GM12878 (cell line): Measurements from ENCODE around the gene ECSIT. TPM values are rescaled to one million over a fixed set of nuclear protein-coding genes. Genes with fewer than 3 reads are reported as not detected.

Experiments used
- BACH1 ChIP-seq: fragments of 450-650 bp; IDR thresholded peaks from 2 replicates; pipeline ENCODE4 v1.6.1; 2017; ENCODE audit warnings: mild to moderate bottlenecking, borderline replicate concordance
- CHD2 ChIP-seq: IDR thresholded peaks from 2 replicates; pipeline ENCODE4 v1.6.1; 2011; ENCODE audit warnings: low read depth, low read length, improper control_type of control experiment, borderline replicate concordance
- CHD4 ChIP-seq: fragments of 200-600 bp; sonication (generic); IDR thresholded peaks from 2 replicates; pipeline ENCODE4 v1.6.1; 2016; ENCODE audit warnings: mild to moderate bottlenecking
- IKZF1 ChIP-seq: fragments of 450-650 bp; conservative IDR thresholded peaks from 2 replicates; pipeline ENCODE4 v1.6.1; 2017; ENCODE audit warnings: antibody characterized with exemption, mild to moderate bottlenecking
- IKZF2 ChIP-seq, 2 experiments: fragments of 450-650 bp; IDR thresholded peaks; 2 replicates each; pipeline ENCODE4 v1.6.1; 2017; ENCODE audit warnings: mild to moderate bottlenecking in 2 of 2, moderate library complexity in 2 of 2
- MTA3 ChIP-seq: IDR thresholded peaks from 2 replicates; pipeline ENCODE4 v1.6.1; 2012; ENCODE audit warnings: low read length, inconsistent platforms, borderline replicate concordance
- NR2C2 ChIP-seq: IDR thresholded peaks from 2 replicates; pipeline ENCODE4 v1.6.1; 2011; ENCODE audit warnings: borderline replicate concordance, low read depth; ENCODE audit not compliant: control insufficient read depth, insufficient read length
- SMC3 ChIP-seq: IDR thresholded peaks from 2 replicates; pipeline ENCODE4 v1.6.1; 2011; ENCODE audit warnings: low read length, improper control_type of control experiment, borderline replicate concordance
- SUZ12 ChIP-seq: fragments of 200-600 bp; sonication (generic); IDR thresholded peaks from one replicate; pipeline ENCODE4 v1.6.1; 2018; ENCODE audit warnings: antibody characterized with exemption, mild to moderate bottlenecking; ENCODE audit not compliant: unreplicated experiment
- ZNF274 ChIP-seq: IDR thresholded peaks from one replicate; pipeline ENCODE4 v1.8.0; 2011; ENCODE audit not compliant: insufficient read length, insufficient read depth
- ZNF622 ChIP-seq: fragments of 450-650 bp; IDR thresholded peaks from 2 replicates; pipeline ENCODE4 v1.6.1; 2017; ENCODE audit warnings: mild to moderate bottlenecking, inconsistent platforms
- ZSCAN29 ChIP-seq: fragments of 450-650 bp; IDR thresholded peaks from 2 replicates; pipeline ENCODE4 v1.6.1; 2017; ENCODE audit warnings: mild to moderate bottlenecking, moderate library complexity
- polyA plus RNA-seq, 11 experiments: library from polyadenylated mRNA; depleted of rRNA in 4 of 11; unstranded in 6 of 11; stranded (reverse) in 5 of 11; fragments of >200 nt; fragmentation: Nextera tagmentation in 4 of 11; fragmentation: Illumina TruSeq in 1 of 11; extraction: Ambion mirVana in 4 of 11; extraction: Trizol in 1 of 11; gene quantifications; 1 replicate in 1 of 11; 2 replicates in 10 of 11; pipeline versions ENCODE4 v1.2.1 to v1.2.3, GENCODE V29; 2011 to 2016; ENCODE audit warnings: inconsistent platforms in 2 of 11, missing spikeins in 2 of 11, low read depth in 1 of 11
- total RNA-seq, 4 experiments: library from RNA; depleted of rRNA in 3 of 4; stranded (reverse); fragments of >200 nt in 3 of 4; fragmentation: Illumina TruSeq in 1 of 4; extraction: Trizol in 1 of 4; gene quantifications; 2 replicates each; pipeline versions ENCODE4 v1.2.1 to v1.2.3, GENCODE V29; 2013 to 2021
- TF ChIP-seq, protein P1 (sequence below): fragments of 450-650 bp; IDR thresholded peaks from 2 replicates; pipeline ENCODE4 v1.6.1; 2017; ENCODE audit warnings: mild to moderate bottlenecking, moderate library complexity
- TF ChIP-seq, protein P2 (sequence below): IDR thresholded peaks from 2 replicates; pipeline ENCODE4 v1.6.1; 2012; ENCODE audit warnings: low read length, inconsistent platforms
- TF ChIP-seq, protein P3 (sequence below): fragments of 450-650 bp; IDR thresholded peaks from 2 replicates; pipeline ENCODE4 v1.6.1; 2016; ENCODE audit warnings: mild to moderate bottlenecking
- TF ChIP-seq, protein P4 (sequence below): fragments of 450-650 bp; IDR thresholded peaks from 2 replicates; pipeline ENCODE4 v1.6.1; 2017; ENCODE audit warnings: low read depth, mild to moderate bottlenecking, moderate library complexity
- TF ChIP-seq, protein P5 (sequence below): fragments of 450-650 bp; IDR thresholded peaks from 2 replicates; pipeline ENCODE4 v1.6.1; 2017; ENCODE audit warnings: borderline replicate concordance
- TF ChIP-seq, protein P6 (sequence below): fragments of 450-650 bp; IDR thresholded peaks from 2 replicates; pipeline ENCODE4 v1.6.1; 2017; ENCODE audit warnings: mild to moderate bottlenecking, low read depth, inconsistent platforms; ENCODE audit not compliant: poor library complexity, severe bottlenecking

The ECSIT gene
- total and polyA plus RNA-seq, 10 of the 15 experiments (the other 5 are each of a cell fraction or from before 2014, with no cell fraction given), result 1.0 to 59.6 (median 41.3) TPM

DNA sequence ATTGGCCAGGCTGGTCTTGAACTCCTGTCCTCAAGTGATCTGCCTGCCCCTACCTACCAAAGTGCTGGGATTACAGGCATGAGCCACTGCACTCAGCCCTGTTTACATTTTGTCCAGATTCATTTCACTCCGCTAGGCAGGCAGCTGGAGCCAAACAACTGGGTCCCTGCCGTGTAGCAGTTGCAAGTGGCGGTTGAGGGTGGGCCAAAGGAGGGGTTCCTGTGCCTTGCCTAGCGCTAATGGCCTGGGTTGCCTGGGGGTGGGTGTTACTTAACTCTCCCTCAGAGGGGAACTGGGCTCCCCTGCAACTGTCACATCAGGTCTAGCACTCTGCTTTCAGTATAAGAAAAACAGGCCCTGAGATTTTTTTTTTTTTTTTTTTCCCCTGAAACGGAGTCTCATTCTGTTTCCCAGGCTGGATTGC lies 41.1 kb upstream of the ECSIT start (continued):
- TF ChIP-seq, protein P1, sequence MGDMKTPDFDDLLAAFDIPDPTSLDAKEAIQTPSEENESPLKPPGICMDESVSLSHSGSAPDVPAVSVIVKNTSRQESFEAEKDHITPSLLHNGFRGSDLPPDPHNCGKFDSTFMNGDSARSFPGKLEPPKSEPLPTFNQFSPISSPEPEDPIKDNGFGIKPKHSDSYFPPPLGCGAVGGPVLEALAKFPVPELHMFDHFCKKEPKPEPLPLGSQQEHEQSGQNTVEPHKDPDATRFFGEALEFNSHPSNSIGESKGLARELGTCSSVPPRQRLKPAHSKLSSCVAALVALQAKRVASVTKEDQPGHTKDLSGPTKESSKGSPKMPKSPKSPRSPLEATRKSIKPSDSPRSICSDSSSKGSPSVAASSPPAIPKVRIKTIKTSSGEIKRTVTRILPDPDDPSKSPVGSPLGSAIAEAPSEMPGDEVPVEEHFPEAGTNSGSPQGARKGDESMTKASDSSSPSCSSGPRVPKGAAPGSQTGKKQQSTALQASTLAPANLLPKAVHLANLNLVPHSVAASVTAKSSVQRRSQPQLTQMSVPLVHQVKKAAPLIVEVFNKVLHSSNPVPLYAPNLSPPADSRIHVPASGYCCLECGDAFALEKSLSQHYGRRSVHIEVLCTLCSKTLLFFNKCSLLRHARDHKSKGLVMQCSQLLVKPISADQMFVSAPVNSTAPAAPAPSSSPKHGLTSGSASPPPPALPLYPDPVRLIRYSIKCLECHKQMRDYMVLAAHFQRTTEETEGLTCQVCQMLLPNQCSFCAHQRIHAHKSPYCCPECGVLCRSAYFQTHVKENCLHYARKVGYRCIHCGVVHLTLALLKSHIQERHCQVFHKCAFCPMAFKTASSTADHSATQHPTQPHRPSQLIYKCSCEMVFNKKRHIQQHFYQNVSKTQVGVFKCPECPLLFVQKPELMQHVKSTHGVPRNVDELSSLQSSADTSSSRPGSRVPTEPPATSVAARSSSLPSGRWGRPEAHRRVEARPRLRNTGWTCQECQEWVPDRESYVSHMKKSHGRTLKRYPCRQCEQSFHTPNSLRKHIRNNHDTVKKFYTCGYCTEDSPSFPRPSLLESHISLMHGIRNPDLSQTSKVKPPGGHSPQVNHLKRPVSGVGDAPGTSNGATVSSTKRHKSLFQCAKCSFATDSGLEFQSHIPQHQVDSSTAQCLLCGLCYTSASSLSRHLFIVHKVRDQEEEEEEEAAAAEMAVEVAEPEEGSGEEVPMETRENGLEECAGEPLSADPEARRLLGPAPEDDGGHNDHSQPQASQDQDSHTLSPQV, result no peak
- TF ChIP-seq, protein P2, sequence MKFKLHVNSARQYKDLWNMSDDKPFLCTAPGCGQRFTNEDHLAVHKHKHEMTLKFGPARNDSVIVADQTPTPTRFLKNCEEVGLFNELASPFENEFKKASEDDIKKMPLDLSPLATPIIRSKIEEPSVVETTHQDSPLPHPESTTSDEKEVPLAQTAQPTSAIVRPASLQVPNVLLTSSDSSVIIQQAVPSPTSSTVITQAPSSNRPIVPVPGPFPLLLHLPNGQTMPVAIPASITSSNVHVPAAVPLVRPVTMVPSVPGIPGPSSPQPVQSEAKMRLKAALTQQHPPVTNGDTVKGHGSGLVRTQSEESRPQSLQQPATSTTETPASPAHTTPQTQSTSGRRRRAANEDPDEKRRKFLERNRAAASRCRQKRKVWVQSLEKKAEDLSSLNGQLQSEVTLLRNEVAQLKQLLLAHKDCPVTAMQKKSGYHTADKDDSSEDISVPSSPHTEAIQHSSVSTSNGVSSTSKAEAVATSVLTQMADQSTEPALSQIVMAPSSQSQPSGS, result no peak
- TF ChIP-seq ZSCAN29 (no peak), MTA3 (no peak), BACH1 (no peak; the same call in 1 of the 2 replicates), ZNF274 (no peak), NR2C2 (no peak), SMC3 (no peak), SUZ12 (no peak), CHD2 (0 out of 2 replicates have a peak, but pooled peaks have one; percentile 35), ZNF622 (no peak), CHD4 (no peak), IKZF1 (peak; percentile 60), IKZF2 (IDR thresholded peaks at IDR 0.05) (peak; percentile 37 to 51; a peak in 2 of 4 replicates)
- TF ChIP-seq, protein P3, sequence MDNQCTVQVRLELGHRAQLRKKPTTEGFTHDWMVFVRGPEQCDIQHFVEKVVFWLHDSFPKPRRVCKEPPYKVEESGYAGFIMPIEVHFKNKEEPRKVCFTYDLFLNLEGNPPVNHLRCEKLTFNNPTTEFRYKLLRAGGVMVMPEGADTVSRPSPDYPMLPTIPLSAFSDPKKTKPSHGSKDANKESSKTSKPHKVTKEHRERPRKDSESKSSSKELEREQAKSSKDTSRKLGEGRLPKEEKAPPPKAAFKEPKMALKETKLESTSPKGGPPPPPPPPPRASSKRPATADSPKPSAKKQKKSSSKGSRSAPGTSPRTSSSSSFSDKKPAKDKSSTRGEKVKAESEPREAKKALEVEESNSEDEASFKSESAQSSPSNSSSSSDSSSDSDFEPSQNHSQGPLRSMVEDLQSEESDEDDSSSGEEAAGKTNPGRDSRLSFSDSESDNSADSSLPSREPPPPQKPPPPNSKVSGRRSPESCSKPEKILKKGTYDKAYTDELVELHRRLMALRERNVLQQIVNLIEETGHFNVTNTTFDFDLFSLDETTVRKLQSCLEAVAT, result peak; percentile 54
- TF ChIP-seq, protein P4, sequence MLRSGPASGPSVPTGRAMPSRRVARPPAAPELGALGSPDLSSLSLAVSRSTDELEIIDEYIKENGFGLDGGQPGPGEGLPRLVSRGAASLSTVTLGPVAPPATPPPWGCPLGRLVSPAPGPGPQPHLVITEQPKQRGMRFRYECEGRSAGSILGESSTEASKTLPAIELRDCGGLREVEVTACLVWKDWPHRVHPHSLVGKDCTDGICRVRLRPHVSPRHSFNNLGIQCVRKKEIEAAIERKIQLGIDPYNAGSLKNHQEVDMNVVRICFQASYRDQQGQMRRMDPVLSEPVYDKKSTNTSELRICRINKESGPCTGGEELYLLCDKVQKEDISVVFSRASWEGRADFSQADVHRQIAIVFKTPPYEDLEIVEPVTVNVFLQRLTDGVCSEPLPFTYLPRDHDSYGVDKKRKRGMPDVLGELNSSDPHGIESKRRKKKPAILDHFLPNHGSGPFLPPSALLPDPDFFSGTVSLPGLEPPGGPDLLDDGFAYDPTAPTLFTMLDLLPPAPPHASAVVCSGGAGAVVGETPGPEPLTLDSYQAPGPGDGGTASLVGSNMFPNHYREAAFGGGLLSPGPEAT, result peak; percentile 59; the same call in 1 of the 2 replicates
- TF ChIP-seq, protein P5, sequence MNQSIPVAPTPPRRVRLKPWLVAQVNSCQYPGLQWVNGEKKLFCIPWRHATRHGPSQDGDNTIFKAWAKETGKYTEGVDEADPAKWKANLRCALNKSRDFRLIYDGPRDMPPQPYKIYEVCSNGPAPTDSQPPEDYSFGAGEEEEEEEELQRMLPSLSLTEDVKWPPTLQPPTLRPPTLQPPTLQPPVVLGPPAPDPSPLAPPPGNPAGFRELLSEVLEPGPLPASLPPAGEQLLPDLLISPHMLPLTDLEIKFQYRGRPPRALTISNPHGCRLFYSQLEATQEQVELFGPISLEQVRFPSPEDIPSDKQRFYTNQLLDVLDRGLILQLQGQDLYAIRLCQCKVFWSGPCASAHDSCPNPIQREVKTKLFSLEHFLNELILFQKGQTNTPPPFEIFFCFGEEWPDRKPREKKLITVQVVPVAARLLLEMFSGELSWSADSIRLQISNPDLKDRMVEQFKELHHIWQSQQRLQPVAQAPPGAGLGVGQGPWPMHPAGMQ, result no peak
- TF ChIP-seq, protein P6, sequence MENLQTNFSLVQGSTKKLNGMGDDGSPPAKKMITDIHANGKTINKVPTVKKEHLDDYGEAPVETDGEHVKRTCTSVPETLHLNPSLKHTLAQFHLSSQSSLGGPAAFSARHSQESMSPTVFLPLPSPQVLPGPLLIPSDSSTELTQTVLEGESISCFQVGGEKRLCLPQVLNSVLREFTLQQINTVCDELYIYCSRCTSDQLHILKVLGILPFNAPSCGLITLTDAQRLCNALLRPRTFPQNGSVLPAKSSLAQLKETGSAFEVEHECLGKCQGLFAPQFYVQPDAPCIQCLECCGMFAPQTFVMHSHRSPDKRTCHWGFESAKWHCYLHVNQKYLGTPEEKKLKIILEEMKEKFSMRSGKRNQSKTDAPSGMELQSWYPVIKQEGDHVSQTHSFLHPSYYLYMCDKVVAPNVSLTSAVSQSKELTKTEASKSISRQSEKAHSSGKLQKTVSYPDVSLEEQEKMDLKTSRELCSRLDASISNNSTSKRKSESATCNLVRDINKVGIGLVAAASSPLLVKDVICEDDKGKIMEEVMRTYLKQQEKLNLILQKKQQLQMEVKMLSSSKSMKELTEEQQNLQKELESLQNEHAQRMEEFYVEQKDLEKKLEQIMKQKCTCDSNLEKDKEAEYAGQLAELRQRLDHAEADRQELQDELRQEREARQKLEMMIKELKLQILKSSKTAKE, result peak; percentile 75
